Right lobe of liver (tissue), 4 donors: ENCODE measurements around the gene KRTAP10-12.

Experiments used
- POLR2A ChIP-seq: fragments of 450-650 bp; IDR thresholded peaks from one replicate; pipeline ENCODE4 v1.6.1; 2017; ENCODE audit warnings: antibody characterized with exemption, mild to moderate bottlenecking
- TF ChIP-seq, protein P1 (sequence below), 4 donors: fragments of 200-600 bp in 3 of 4; fragments of 450-650 bp in 1 of 4; IDR thresholded peaks; one replicate each; pipeline versions ENCODE4 v1.5.1 to v1.8.0; 2016 to 2022; ENCODE audit warnings: antibody characterized with exemption in 4 of 4, mild to moderate bottlenecking in 2 of 4
- donor health status: DM: no; HTN: no; CAD: no.
- donor health status: DM: no; HTN: no; CAD: no.
- donor health status: DM: no; HTN: yes; CAD: no.

DNA sequence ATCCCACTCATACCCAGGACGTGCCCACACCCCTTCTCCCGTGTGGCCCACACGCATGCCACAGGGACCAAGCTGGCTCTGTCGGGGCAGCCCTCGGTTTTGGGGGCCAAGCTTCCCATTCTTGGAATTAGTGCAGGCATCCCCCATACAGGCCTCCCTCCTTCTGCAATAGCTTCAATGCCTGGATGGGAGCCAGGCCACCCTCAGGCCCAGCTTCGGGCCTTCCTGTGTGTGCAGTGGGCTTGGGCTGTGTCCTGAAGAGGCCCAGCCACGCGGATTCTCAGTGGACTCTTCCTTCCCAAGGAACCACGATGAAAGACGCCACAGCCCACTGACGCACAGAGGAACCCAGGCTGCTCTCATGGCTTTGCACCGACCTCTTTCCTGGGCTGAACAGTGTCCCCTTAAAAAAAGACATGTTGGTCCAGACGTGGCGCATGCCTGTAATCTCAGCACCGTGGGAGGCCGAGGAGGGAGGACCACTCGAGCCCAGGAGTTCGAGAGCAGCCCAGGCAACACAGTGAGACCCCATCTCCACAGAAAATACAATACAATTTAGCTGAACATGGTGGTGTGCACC, 47.4 kb upstream of the KRTAP10-12 start:
- TF ChIP-seq, protein P1, sequence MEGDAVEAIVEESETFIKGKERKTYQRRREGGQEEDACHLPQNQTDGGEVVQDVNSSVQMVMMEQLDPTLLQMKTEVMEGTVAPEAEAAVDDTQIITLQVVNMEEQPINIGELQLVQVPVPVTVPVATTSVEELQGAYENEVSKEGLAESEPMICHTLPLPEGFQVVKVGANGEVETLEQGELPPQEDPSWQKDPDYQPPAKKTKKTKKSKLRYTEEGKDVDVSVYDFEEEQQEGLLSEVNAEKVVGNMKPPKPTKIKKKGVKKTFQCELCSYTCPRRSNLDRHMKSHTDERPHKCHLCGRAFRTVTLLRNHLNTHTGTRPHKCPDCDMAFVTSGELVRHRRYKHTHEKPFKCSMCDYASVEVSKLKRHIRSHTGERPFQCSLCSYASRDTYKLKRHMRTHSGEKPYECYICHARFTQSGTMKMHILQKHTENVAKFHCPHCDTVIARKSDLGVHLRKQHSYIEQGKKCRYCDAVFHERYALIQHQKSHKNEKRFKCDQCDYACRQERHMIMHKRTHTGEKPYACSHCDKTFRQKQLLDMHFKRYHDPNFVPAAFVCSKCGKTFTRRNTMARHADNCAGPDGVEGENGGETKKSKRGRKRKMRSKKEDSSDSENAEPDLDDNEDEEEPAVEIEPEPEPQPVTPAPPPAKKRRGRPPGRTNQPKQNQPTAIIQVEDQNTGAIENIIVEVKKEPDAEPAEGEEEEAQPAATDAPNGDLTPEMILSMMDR (IDR thresholded peaks at IDR 0.05): no peak
- no peak for TF ChIP-seq POLR2A
